GM12892 (cell line): ENCODE results near the gene IL21R.

ENCODE experiments used
- POLR2A ChIP-seq: IDR thresholded peaks from 2 replicates; pipeline ENCODE4 v1.6.1; 2011; ENCODE audit warnings: low read depth, low read length, control low read depth
- POLR2AphosphoS5 ChIP-seq: IDR thresholded peaks from 2 replicates; pipeline ENCODE4 v1.6.1; 2011; ENCODE audit warnings: low read depth, low read length, control low read depth

GRCh38 chr16:27444470-27444869 is 42.5 kb downstream of the IL21R start:
- TF ChIP-seq POLR2AphosphoS5 (no peak), POLR2A (no peak)
